Measurements from ENCODE around the gene SLC9A5. TPM values are rescaled to one million over a fixed set of nuclear protein-coding genes. Genes with fewer than 3 reads are reported as not detected.

Gene SLC9A5
- total RNA-seq, 1 donor from 2014 or later, result 2.5 TPM

DNA sequence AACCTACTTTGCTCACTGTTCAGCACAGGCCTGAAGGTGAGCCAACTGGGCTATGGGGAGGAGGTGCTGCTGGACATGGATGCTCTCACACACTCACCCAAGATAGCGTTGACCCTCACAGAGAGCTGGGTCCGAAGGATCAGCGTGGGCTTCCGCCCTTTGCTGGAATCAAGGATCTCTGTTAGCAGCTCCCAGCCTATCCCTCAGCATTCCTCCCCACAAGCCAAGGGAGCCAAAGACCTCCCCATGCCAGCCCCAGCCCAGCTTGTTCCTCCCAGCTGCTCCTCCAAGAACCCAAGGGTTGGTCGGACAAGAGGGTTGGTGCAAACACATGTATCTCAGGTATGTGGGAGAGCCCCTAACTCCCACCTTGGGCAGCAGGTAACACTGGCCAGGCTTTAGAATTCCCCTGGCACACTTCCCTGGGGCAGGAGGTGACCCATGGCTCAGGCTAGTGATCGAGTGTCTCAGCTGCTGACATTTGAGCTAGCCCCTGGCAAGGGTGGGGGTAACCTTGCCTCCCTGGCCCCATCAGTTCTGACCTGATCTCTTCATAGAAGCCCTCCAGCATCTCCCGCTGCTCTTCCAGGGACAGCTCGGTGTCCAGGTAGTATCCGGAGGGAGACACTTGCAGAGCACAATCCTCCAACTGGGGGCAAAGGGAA, 9.8 kb upstream of the SLC9A5 start:
- ATAC-seq (ENCODE audit: low read depth) (no peak), DNase-seq (no peak)
- H3K9me3 Mint-ChIP-seq, result no peaks in the 10 kb centered on the region
- TF ChIP-seq, protein P1, sequence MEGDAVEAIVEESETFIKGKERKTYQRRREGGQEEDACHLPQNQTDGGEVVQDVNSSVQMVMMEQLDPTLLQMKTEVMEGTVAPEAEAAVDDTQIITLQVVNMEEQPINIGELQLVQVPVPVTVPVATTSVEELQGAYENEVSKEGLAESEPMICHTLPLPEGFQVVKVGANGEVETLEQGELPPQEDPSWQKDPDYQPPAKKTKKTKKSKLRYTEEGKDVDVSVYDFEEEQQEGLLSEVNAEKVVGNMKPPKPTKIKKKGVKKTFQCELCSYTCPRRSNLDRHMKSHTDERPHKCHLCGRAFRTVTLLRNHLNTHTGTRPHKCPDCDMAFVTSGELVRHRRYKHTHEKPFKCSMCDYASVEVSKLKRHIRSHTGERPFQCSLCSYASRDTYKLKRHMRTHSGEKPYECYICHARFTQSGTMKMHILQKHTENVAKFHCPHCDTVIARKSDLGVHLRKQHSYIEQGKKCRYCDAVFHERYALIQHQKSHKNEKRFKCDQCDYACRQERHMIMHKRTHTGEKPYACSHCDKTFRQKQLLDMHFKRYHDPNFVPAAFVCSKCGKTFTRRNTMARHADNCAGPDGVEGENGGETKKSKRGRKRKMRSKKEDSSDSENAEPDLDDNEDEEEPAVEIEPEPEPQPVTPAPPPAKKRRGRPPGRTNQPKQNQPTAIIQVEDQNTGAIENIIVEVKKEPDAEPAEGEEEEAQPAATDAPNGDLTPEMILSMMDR (IDR thresholded peaks at IDR 0.05), result no peak
- H3K36me3 Mint-ChIP-seq (ENCODE audit: low read depth), result peaks cover 35% of the 10 kb centered on the region
- POLR2A ChIA-PET, result interaction anchor here (1.2 to 4.3 kb wide), 2 partner anchors 9 to 11 kb away, joined by 3 to 25 read pairs; partner anchors contain the start of genes FHOD1 and TMEM208
- CTCF ChIA-PET, result no interaction called here
- no peak overlapping the region for H3K27ac Mint-ChIP-seq
- peaks cover 5% of the 10 kb centered on the region for H3K4me1 Mint-ChIP-seq
- no peak overlapping the region for H3K4me3 Mint-ChIP-seq
- intact Hi-C loops (cut with micrococcal nuclease), result no loop called here
- H3K27me3 Mint-ChIP-seq, result no peaks in the 10 kb centered on the region

DNA sequence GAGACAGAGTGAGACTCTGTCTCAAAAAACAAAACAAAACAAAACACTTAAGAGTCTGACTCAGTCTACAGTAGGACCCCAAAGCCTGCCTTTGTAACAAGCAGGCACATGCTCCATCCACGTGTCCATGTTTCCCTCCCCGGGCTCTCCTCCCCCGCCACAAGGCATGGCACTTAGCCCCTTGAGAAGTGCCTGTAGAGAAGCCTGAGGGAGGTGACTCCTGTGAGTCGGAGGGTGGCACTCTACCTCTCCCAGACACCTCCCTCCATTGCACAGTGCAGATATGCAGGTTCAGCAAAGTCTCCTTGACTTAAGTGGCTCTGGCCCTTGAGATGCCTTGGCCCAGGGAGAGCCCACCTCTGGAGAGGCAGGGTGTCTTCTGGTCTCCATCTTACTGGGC, 8.3 kb upstream of the SLC9A5 start:
- Mint-ChIP-seq H3K36me3 (ENCODE audit: low read depth) (peaks cover 32% of the 10 kb centered on the region), H3K27ac (no peak overlapping the region), H3K4me1 (peaks cover 21% of the 10 kb centered on the region), H3K27me3 (no peaks in the 10 kb centered on the region), H3K4me3 (no peak overlapping the region), H3K9me3 (no peaks in the 10 kb centered on the region)
- ChIA-PET POLR2A (no interaction called here), CTCF (no interaction called here)
- TF ChIP-seq, protein P1 (IDR thresholded peaks at IDR 0.05), result no peak
- DNase-seq, result no peak
- no peak for ATAC-seq (ENCODE audit: low read depth)
- intact Hi-C loops (cut with micrococcal nuclease), result loop anchor here (10.0 kb wide), 1 partner anchor 564 kb away; the partner anchor contains the start of genes RANBP10 and TSNAXIP1

GRCh38 chr16:67241008-67241900, 7.5 kb upstream of the SLC9A5 start:
- ATAC-seq (ENCODE audit: low read depth) (no peak), DNase-seq (no peak)
- Mint-ChIP-seq H3K36me3 (ENCODE audit: low read depth) (peaks cover 27% of the 10 kb centered on the region), H3K4me3 (no peak overlapping the region), H3K4me1 (peaks cover 26% of the 10 kb centered on the region), H3K9me3 (no peaks in the 10 kb centered on the region), H3K27ac (no peak overlapping the region), H3K27me3 (no peaks in the 10 kb centered on the region)
- TF ChIP-seq, protein P1 (IDR thresholded peaks at IDR 0.05), result no peak
- intact Hi-C loops (cut with micrococcal nuclease), result loop anchor here (10.0 kb wide), 1 partner anchor 564 kb away; the partner anchor contains the start of genes RANBP10 and TSNAXIP1
- ChIA-PET CTCF (no interaction called here), POLR2A (interaction anchor here (0.9 kb wide), 1 partner anchor 9 kb away, joined by 3 read pairs; no protein-coding TSS in a partner anchor)

GRCh38 chr16:67242138-67242730, 6.5 kb upstream of the SLC9A5 start:
- intact Hi-C loops (cut with micrococcal nuclease), result loop anchor here (10.0 kb wide), 1 partner anchor 563 kb away; the partner anchor contains the start of genes RANBP10 and TSNAXIP1
- H3K9me3 Mint-ChIP-seq, result no peaks in the 10 kb centered on the region
- TF ChIP-seq, protein P1 (IDR thresholded peaks at IDR 0.05), result no peak
- H3K4me1 Mint-ChIP-seq, result peaks cover 27% of the 10 kb centered on the region
- no peak for DNase-seq
- peaks cover 19% of the 10 kb centered on the region for H3K36me3 Mint-ChIP-seq (ENCODE audit: low read depth)
- ATAC-seq (ENCODE audit: low read depth), result no peak
- POLR2A ChIA-PET, result interaction anchor here (0.5 to 7.7 kb wide), 4 partner anchors 10 to 263 kb away, joined by 3 to 120 read pairs (median 4); partner anchors contain the start of gene TMEM208
- no peaks in the 10 kb centered on the region for H3K27me3 Mint-ChIP-seq
- no peak overlapping the region for H3K4me3 Mint-ChIP-seq
- CTCF ChIA-PET, result no interaction called here
- peak overlapping the region; percentile 13 for H3K27ac Mint-ChIP-seq
